Testis (tissue), 3 donors: Measurements from ENCODE around the gene CELSR1. TPM values are rescaled to one million over a fixed set of nuclear protein-coding genes. Genes with fewer than 3 reads are reported as not detected.

ENCODE experiments used
- DNase-seq: peaks from one replicate; pipeline ENCODE4 v3.0.0-alpha.2; 2019
- H3K27ac ChIP-seq, 2 donors: fragments of 200-600 bp; sonication (generic); one replicate each; pipeline ENCODE4 v1.5.1; 2019
- H3K27me3 ChIP-seq: fragments of 200-600 bp; sonication (generic); one replicate; pipeline ENCODE4 v1.5.1; 2019
- H3K36me3 ChIP-seq: fragments of 200-600 bp; sonication (generic); one replicate; pipeline ENCODE4 v1.5.1; 2017; ENCODE audit warnings: low read depth; ENCODE audit errors: missing control alignments
- H3K4me1 ChIP-seq: fragments of 200-600 bp; sonication (generic); one replicate; pipeline ENCODE4 v1.5.1; 2019
- H3K4me3 ChIP-seq, 2 donors: fragments of 200-600 bp; sonication (generic); one replicate each; pipeline ENCODE4 v1.5.1; 2017 to 2019
- H3K9me3 ChIP-seq: fragments of 200-600 bp; sonication (generic); one replicate; pipeline ENCODE4 v1.5.1; 2017
- POLR2A ChIP-seq: fragments of 450-650 bp; IDR thresholded peaks from one replicate; pipeline ENCODE4 v1.6.1; 2017; ENCODE audit warnings: antibody characterized with exemption, mild to moderate bottlenecking, moderate library complexity
- WGBS, 2 donors: methylation state at CpG; one replicate each; pipeline ENCODE4 v1.1.5; 2018; 5-methylcytosine and 5-hydroxymethylcytosine counted together
- intact Hi-C: fragments of 100-400 bp; cut with DNase I; formaldehyde crosslinking; loops from one replicate; pipeline ENCODE4 v1.15.1; 2023; ENCODE audit warnings: low total_unique reads
- polyA plus RNA-seq: library from polyadenylated mRNA; stranded (reverse); fragments of 350-450 nt; fragmentation: Illumina TruSeq; extraction: RNeasy Lipid Tissue Mini Kit (QIAGEN cat#74804); gene quantifications from one replicate; pipeline ENCODE4 v1.2.3, GENCODE V29; 2014; ENCODE audit warnings: low read depth, low replicate concordance; ENCODE audit not compliant: insufficient read depth
- total RNA-seq, 2 donors: library from RNA; depleted of rRNA; stranded (reverse); fragments of >200 nt; gene quantifications; one replicate each; pipeline ENCODE4 v1.2.3, GENCODE V29; 2016
- TF ChIP-seq, protein P1 (sequence below), 3 experiments: fragments of 450-650 bp in 2 of 3; fragments of 200-600 bp in 1 of 3; sonication (generic) in 1 of 3; IDR thresholded peaks; one replicate each; pipeline ENCODE4 v1.5.1; 2016 to 2019; ENCODE audit warnings: antibody characterized with exemption in 3 of 3, mild to moderate bottlenecking in 2 of 3, moderate library complexity in 1 of 3

Gene CELSR1
- total and polyA plus RNA-seq, 3 donors from 2014 or later = 5.6 to 21.5 (median 13.8) TPM

DNA sequence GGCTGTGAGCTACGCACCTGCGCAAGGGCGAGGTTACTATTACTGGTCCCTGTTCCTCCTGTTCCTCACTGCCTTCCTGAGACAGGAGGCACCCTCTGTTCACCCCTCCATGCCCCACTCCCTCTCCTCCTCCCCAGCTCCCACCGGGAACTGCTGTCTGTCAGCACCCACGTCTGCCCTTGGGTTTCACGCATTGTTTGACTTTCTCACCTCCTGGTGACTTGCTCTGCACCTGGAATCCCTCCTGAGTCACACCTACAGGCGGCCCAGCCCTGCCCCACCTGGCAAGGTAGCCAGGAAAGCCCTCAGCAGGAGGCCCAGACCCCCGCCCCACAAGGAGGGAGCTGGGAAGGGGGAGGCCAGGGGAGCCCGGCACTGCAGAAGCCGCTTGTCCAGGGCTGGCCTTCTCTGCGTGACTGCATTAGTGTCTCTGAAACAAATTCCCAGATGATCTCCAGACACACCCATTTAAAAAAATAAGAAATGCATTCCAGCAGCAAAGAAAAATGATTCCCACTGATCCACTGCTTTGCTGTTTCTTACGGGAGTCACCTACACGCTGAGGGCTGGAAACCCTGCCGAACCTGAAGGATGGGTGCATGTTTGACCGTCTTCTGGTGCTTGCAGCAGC, 86.4 kb downstream of the CELSR1 start:
- intact Hi-C loops = no loop called here
- H3K4me1 ChIP-seq = no peaks in the 10 kb centered on the region
- TF ChIP-seq POLR2A = no peak
- TF ChIP-seq, protein P1, sequence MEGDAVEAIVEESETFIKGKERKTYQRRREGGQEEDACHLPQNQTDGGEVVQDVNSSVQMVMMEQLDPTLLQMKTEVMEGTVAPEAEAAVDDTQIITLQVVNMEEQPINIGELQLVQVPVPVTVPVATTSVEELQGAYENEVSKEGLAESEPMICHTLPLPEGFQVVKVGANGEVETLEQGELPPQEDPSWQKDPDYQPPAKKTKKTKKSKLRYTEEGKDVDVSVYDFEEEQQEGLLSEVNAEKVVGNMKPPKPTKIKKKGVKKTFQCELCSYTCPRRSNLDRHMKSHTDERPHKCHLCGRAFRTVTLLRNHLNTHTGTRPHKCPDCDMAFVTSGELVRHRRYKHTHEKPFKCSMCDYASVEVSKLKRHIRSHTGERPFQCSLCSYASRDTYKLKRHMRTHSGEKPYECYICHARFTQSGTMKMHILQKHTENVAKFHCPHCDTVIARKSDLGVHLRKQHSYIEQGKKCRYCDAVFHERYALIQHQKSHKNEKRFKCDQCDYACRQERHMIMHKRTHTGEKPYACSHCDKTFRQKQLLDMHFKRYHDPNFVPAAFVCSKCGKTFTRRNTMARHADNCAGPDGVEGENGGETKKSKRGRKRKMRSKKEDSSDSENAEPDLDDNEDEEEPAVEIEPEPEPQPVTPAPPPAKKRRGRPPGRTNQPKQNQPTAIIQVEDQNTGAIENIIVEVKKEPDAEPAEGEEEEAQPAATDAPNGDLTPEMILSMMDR (IDR thresholded peaks at IDR 0.05) = no peak
- 91 to 92% methylated on average over 14 to 15 of the region's 15 CpGs for WGBS, 2 donors
- no peaks in the 10 kb centered on the region for H3K36me3 ChIP-seq
- H3K27me3 ChIP-seq = no peaks in the 10 kb centered on the region
- H3K27ac ChIP-seq = no peak overlapping the region
- DNase-seq = no peak
- H3K4me3 ChIP-seq = no peak overlapping the region
- no peaks in the 10 kb centered on the region for H3K9me3 ChIP-seq

DNA sequence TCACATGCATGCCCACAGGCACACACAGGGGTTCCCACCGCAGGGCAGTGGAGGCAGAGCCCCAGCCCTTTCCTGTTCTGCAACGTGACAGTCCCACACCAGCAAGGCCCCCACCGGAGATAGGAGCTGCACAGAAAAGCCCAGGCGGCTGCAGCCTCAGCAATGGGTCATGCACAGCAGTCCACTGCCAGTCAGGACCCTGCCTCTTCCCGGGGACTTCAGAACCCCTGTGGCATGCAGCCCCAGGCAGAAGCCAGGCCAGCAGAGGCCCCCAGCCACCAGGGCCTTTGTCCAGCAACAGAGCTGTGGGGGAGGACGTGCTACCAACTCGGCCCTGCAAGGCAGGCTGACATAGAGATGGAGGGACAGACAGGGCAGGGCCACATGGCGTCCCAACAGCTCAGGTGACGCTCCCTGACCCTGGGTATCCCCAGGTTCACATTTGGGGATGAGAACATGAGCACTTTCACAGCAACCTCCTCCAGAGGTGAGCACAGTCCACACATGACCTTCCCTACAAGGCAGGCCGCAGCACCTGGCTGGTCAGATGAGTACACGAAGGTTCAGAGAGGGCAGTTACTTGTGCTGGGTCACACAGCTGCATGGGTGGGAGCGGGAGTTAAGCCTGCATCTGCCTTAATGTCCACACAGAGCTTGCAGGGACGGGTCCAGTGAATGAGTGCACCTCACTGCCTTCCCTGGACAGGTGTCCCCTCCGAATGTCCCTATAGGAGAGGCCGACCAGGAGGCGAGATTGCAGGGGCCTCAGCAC, 87.3 kb downstream of the CELSR1 start:
- TF ChIP-seq, protein P1 (IDR thresholded peaks at IDR 0.05) = no peak
- TF ChIP-seq POLR2A = no peak
- 93 to 95% methylated on average over 8 to 16 of the region's 16 CpGs for WGBS, 2 donors
- Histone ChIP-seq H3K27me3 (no peaks in the 10 kb centered on the region), H3K27ac (no peak overlapping the region), H3K9me3 (no peaks in the 10 kb centered on the region), H3K36me3 (no peaks in the 10 kb centered on the region), H3K4me1 (no peaks in the 10 kb centered on the region), H3K4me3 (no peak overlapping the region)
- DNase-seq = no peak
- intact Hi-C loops = no loop called here

DNA sequence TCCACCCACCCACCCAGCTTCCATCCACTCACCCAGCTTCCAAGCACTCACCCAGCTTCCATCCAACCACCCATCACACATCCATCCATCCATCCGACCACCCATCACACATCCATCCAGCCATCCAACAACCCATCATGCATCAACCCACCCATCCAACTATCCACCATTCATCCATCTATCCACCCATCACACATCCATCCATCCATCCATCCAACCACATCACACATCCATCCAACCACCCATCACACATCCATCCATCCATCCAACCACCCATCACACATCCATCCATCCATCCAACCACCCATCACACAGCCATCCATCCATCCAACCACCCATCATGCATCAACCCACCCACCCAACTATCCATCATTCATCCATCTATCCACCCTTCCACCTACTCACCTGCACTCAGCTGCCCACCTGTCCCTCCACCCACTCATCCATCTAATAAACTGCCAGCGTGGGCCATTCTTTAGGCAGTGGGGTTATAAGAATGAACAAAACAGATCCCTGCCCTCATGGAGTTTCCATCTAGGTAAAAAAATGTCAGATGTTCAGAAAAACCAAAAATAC, 88.2 kb downstream of the CELSR1 start:
- no peak for DNase-seq
- WGBS, 2 donors = 93 to 98% methylated on average over 2 of the region's 2 CpGs
- TF ChIP-seq, protein P1 (IDR thresholded peaks at IDR 0.05) = no peak
- no peak for TF ChIP-seq POLR2A

DNA sequence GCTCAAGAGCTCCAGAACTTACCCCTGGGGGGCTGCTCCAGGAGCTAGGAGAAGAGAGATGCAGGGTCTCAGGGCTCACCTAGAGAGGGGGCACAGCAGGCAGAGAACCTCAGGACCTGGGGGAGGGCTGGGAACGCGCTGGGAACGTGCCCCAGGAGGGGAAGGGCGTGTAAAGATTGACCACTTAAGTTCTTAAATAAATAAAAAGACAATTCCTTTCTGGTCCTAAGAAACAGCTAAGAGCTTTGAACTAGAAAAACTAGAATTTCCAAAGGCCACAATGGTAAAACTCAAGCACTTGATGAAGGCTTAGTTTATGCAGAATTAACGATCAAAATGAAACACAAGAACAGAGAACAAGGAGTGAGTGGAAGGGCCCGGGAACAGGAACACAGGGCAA, 89.1 kb downstream of the CELSR1 start:
- Histone ChIP-seq H3K36me3 (no peaks in the 10 kb centered on the region), H3K4me1 (no peaks in the 10 kb centered on the region), H3K9me3 (no peaks in the 10 kb centered on the region), H3K4me3 (no peak overlapping the region), H3K27me3 (no peaks in the 10 kb centered on the region), H3K27ac (no peak overlapping the region)
- no peak for DNase-seq
- 70 to 81% methylated on average over 6 of the region's 6 CpGs for WGBS, 2 donors
- intact Hi-C loops = no loop called here
- no peak for TF ChIP-seq POLR2A
- TF ChIP-seq, protein P1 (IDR thresholded peaks at IDR 0.05) = no peak

More for the DNA sequence above, 88.2 kb downstream of the CELSR1 start:
- H3K4me1 ChIP-seq = no peaks in the 10 kb centered on the region
- no peaks in the 10 kb centered on the region for H3K27me3 ChIP-seq
- H3K27ac ChIP-seq = no peak overlapping the region
- H3K4me3 ChIP-seq = no peak overlapping the region
- no peaks in the 10 kb centered on the region for H3K9me3 ChIP-seq
- H3K36me3 ChIP-seq = no peaks in the 10 kb centered on the region
- intact Hi-C loops = no loop called here
